HL-60 (cell line): ENCODE measurements around the gene RBM4.

ENCODE experiments used
- CTCF ChIP-seq: IDR thresholded peaks from one replicate; pipeline ENCODE4 v1.5.1; 2011; ENCODE audit warnings: low read length, control low read depth, inconsistent platforms; ENCODE audit not compliant: insufficient read depth
- GABPA ChIP-seq: IDR thresholded peaks from 2 replicates; pipeline ENCODE4 v1.6.1; 2012; ENCODE audit warnings: low read depth
- POLR2AphosphoS5 ChIP-seq: IDR thresholded peaks from 2 replicates; pipeline ENCODE4 v1.6.1; 2012; ENCODE audit warnings: low read depth
- REST ChIP-seq: IDR thresholded peaks from 2 replicates; pipeline ENCODE4 v1.6.1; 2012; ENCODE audit warnings: low read depth; ENCODE audit not compliant: insufficient replicate concordance
- SPI1 ChIP-seq: IDR thresholded peaks from 2 replicates; pipeline ENCODE4 v1.6.1; 2012; ENCODE audit warnings: low read depth, mild to moderate bottlenecking, borderline replicate concordance

- TF ChIP-seq CTCF (no peak), SPI1 (no peak), REST (no peak), POLR2AphosphoS5 (no peak), GABPA (no peak)
Measured at GRCh38 chr11:66688561-66689534, 50.3 kb downstream of the RBM4 start.
